ENCODE results near the gene WDR87. TPM values are rescaled to one million over a fixed set of nuclear protein-coding genes. Genes with fewer than 3 reads are reported as not detected.

Gene WDR87
- total and polyA plus RNA-seq, 2 of the 4 experiments (the other 2 are of a cell fraction), result not detected

DNA sequence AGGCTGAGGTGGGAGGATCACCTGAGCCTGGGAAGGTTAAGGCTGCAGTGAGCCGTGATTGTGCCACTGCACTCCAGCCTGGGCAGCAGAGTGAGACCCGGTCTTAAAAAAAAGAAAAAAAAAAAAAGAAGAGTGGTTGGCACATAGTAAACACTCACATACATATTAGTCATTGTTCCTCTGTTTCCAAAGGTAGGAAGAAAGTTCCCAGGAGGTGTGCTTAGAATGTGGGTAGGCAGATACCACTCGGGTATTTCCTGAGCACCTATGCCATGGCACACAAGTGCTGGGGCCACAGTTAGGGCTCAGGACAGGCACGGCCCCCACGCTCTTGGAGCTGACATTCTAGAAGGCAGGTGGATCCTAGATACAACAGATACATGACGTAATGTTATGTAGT lies 42.0 kb upstream of the WDR87 start:
- TF ChIP-seq MAFK (IDR thresholded peaks at IDR 0.05; ENCODE audit: low read depth, low read length) (no peak), RFX5 (IDR thresholded peaks at IDR 0.05; ENCODE audit: low read depth, low read length) (no peak), POLR2A (IDR thresholded peaks at IDR 0.05; ENCODE audit: low read depth, low read length) (no peak), SMC3 (IDR thresholded peaks at IDR 0.05; ENCODE audit: low read depth, low read length) (no peak), FOS (IDR thresholded peaks at IDR 0.05; ENCODE audit: low read depth, low read length) (no peak), RAD21 (IDR thresholded peaks at IDR 0.05; ENCODE audit: low read length) (no peak), MAZ (IDR thresholded peaks at IDR 0.05; ENCODE audit: borderline replicate concordance, low read depth, low read length) (no peak), MXI1 (IDR thresholded peaks at IDR 0.05; ENCODE audit: borderline replicate concordance, low read depth, low read length) (no peak), BHLHE40 (IDR thresholded peaks at IDR 0.05; ENCODE audit: low read depth, low read length) (no peak), NFE2L2 (IDR thresholded peaks at IDR 0.05; ENCODE audit: low read depth, low read length) (no peak), CEBPB (IDR thresholded peaks at IDR 0.05; ENCODE audit: low read depth, low read length) (no peak), CHD1 (IDR thresholded peaks at IDR 0.05; ENCODE audit: low read depth, low read length) (no peak), RCOR1 (IDR thresholded peaks at IDR 0.05; ENCODE audit: insufficient replicate concordance, low read length) (no peak)
- TF ChIP-seq, protein P1, sequence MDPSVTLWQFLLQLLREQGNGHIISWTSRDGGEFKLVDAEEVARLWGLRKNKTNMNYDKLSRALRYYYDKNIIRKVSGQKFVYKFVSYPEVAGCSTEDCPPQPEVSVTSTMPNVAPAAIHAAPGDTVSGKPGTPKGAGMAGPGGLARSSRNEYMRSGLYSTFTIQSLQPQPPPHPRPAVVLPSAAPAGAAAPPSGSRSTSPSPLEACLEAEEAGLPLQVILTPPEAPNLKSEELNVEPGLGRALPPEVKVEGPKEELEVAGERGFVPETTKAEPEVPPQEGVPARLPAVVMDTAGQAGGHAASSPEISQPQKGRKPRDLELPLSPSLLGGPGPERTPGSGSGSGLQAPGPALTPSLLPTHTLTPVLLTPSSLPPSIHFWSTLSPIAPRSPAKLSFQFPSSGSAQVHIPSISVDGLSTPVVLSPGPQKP (IDR thresholded peaks at IDR 0.05; ENCODE audit: borderline replicate concordance, low read depth, low read length), result no peak
- TF ChIP-seq, protein P2, sequence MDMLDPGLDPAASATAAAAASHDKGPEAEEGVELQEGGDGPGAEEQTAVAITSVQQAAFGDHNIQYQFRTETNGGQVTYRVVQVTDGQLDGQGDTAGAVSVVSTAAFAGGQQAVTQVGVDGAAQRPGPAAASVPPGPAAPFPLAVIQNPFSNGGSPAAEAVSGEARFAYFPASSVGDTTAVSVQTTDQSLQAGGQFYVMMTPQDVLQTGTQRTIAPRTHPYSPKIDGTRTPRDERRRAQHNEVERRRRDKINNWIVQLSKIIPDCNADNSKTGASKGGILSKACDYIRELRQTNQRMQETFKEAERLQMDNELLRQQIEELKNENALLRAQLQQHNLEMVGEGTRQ (IDR thresholded peaks at IDR 0.05; ENCODE audit: low read depth, low read length), result no peak
- TF ChIP-seq, protein P3, sequence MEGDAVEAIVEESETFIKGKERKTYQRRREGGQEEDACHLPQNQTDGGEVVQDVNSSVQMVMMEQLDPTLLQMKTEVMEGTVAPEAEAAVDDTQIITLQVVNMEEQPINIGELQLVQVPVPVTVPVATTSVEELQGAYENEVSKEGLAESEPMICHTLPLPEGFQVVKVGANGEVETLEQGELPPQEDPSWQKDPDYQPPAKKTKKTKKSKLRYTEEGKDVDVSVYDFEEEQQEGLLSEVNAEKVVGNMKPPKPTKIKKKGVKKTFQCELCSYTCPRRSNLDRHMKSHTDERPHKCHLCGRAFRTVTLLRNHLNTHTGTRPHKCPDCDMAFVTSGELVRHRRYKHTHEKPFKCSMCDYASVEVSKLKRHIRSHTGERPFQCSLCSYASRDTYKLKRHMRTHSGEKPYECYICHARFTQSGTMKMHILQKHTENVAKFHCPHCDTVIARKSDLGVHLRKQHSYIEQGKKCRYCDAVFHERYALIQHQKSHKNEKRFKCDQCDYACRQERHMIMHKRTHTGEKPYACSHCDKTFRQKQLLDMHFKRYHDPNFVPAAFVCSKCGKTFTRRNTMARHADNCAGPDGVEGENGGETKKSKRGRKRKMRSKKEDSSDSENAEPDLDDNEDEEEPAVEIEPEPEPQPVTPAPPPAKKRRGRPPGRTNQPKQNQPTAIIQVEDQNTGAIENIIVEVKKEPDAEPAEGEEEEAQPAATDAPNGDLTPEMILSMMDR (conservative IDR thresholded peaks at IDR 0.05; ENCODE audit: low read depth, low read length), result no peak
- Histone ChIP-seq H4K5ac (ENCODE audit: low read depth, low read length) (no peak overlapping the region), H2AK5ac (ENCODE audit: low read depth, low read length) (0 out of 2 replicates have a peak overlapping the region, but pooled peaks have one; percentile 18), H3K14ac (replicated peaks; ENCODE audit: low read depth, low read length) (no peak overlapping the region; the same call in 1 of the 2 replicates), H2BK15ac (ENCODE audit: low read depth, low read length) (no peak overlapping the region), H3K9me3 (ENCODE audit: control insufficient read depth, insufficient read depth, low read length) (no peaks in the 10 kb centered on the region), H2BK20ac (ENCODE audit: low read depth, low read length) (no peak overlapping the region), H3K27me3 (ENCODE audit: control insufficient read depth, insufficient read depth, low read length) (no peaks in the 10 kb centered on the region), H3K18ac (ENCODE audit: low read depth, low read length) (no peak overlapping the region), H4K8ac (ENCODE audit: low read depth in 2 of 2, low read length in 2 of 2) (no peak overlapping the region), H3K23ac (ENCODE audit: low read depth, low read length) (no peak overlapping the region), H3K9me1 (ENCODE audit: insufficient read depth, low read length) (peaks cover 4% of the 10 kb centered on the region; the same call in 1 of the 2 replicates), H3K9ac (ENCODE audit: low read depth, low read length) (no peak overlapping the region), H3K4me3 (ENCODE audit: insufficient read depth, low read depth, low read length) (no peak overlapping the region), H3K4me1 (ENCODE audit: control insufficient read depth, insufficient read depth, low read length) (no peaks in the 10 kb centered on the region; the same call in 1 of the 2 replicates), H4K91ac (ENCODE audit: insufficient read depth, low read depth, low read length) (no peak overlapping the region), H3K36me3 (ENCODE audit: control insufficient read depth, insufficient read depth, low read length) (peaks cover 1% of the 10 kb centered on the region; the same call in 1 of the 2 replicates), H3K56ac (ENCODE audit: extremely low read depth, insufficient read depth, low read length) (no peak overlapping the region), H4K20me1 (ENCODE audit: insufficient read depth, low read length) (peaks cover 9% of the 10 kb centered on the region), H3K27ac (ENCODE audit: insufficient read depth, low read length) (no peak overlapping the region), H2BK5ac (ENCODE audit: low read depth, low read length, poor library complexity, severe bottlenecking) (no peak overlapping the region), H3K4ac (ENCODE audit: low read depth, low read length) (no peak overlapping the region), H3K79me1 (ENCODE audit: low read depth in 1 of 2, low read length in 2 of 2) (peaks cover 47 to 83% of the 10 kb centered on the region in 2 experiments), H2BK120ac (ENCODE audit: low read depth, low read length) (no peak overlapping the region), H2AFZ (replicated peaks; ENCODE audit: low read length, poor library complexity) (no peak overlapping the region), H2AK9ac (replicated peaks; ENCODE audit: low read depth, low read length, poor library complexity) (no peak overlapping the region), H3K4me2 (ENCODE audit: low read depth, low read length) (no peak overlapping the region)
- no peak for ATAC-seq (ENCODE audit: low read depth)
- intact Hi-C loops (cut with micrococcal nuclease) (no loop called here), dilution Hi-C loops (cut with HindIII; ENCODE audit: low sequenced_read_pairs, unreplicated experiment) (no loop called here), in situ Hi-C loops (cut with MboI; ENCODE audit: low sequenced_read_pairs) (no loop called here)
- no peak for DNase-seq
- no TSS peak for BruUV-seq (replicated peaks)
- no CpG with 5 or more reads among the region's 6 CpGs for WGBS, 2 experiments (ENCODE audit: extremely low coverage in 2 of 2, insufficient read length in 1 of 2)
- CTCF ChIA-PET, result no interaction called here
- POLR2A ChIA-PET (ENCODE audit: unreplicated experiment), result no interaction called here

All from IMR-90 (cell line).